ENCODE data around the gene ZFAND4.
"Not testable (repeated sequence)": the region's sequence is repeated elsewhere in the genome, so short reads cannot be mapped to it uniquely, and the experiment has no call there.

Gene ZFAND4

GRCh38 chr10:45640049-45640448 is 32.5 kb downstream of the ZFAND4 start:
- no peak for DNase-seq

- no peak for DNase-seq
Measured at GRCh38 chr10:45627412-45628048, 45.0 kb downstream of the ZFAND4 start.

- no peak for DNase-seq
Measured at GRCh38 chr10:45625879-45626278, 46.7 kb downstream of the ZFAND4 start.

- DNase-seq: no peak
Measured at GRCh38 chr10:45624724-45625123, 47.8 kb downstream of the ZFAND4 start.

GRCh38 chr10:45614869-45615268 is 57.7 kb downstream of the ZFAND4 start:
- DNase-seq: no peak

- DNase-seq: no peak
Measured at GRCh38 chr10:45612741-45613140, 59.8 kb downstream of the ZFAND4 start.

- no peak for DNase-seq
Measured at GRCh38 chr10:45608052-45608451, 64.5 kb downstream of the ZFAND4 start.

GRCh38 chr10:45607276-45607675 is 65.3 kb downstream of the ZFAND4 start:
- no peak for DNase-seq

- no peak for DNase-seq
Measured at GRCh38 chr10:45602836-45603235, 69.7 kb downstream of the ZFAND4 start.

- no peak for DNase-seq
Measured at GRCh38 chr10:45602082-45602730, 70.4 kb downstream of the ZFAND4 start.

- not testable (repeated sequence) for DNase-seq
Measured at GRCh38 chr10:45601254-45601930, 71.2 kb downstream of the ZFAND4 start.

GRCh38 chr10:45600337-45601253 is 72.0 kb downstream of the ZFAND4 start:
- not testable (repeated sequence) for DNase-seq

- no peak for DNase-seq
Measured at GRCh38 chr10:45599646-45600045, 72.9 kb downstream of the ZFAND4 start.

- no peak for DNase-seq
Measured at GRCh38 chr10:45599021-45599603, 73.5 kb downstream of the ZFAND4 start.

- no peak for DNase-seq
Measured at GRCh38 chr10:45596526-45596925, 76.0 kb downstream of the ZFAND4 start.

- DNase-seq: peak; percentile 90
Measured at GRCh38 chr10:45594276-45595157, 78.1 kb downstream of the ZFAND4 start.

- DNase-seq: no peak
Measured at GRCh38 chr10:45593938-45594275, 78.7 kb downstream of the ZFAND4 start.

- no peak for DNase-seq
Measured at GRCh38 chr10:45592926-45593325, 79.6 kb downstream of the ZFAND4 start.

GRCh38 chr10:45592432-45592831 is 80.1 kb downstream of the ZFAND4 start:
- DNase-seq: no peak

- no peak for DNase-seq
Measured at GRCh38 chr10:45591280-45591679, 81.3 kb downstream of the ZFAND4 start.

- no peak for DNase-seq
Measured at GRCh38 chr10:45589868-45590267, 82.7 kb downstream of the ZFAND4 start.

- DNase-seq: no peak
Measured at GRCh38 chr10:45589009-45589408, 83.6 kb downstream of the ZFAND4 start.
